Central memory CD8-positive, alpha-beta T cell (primary cell): Measurements from ENCODE around the gene RSRP1.
"Not testable (repeated sequence)": the region's sequence is repeated elsewhere in the genome, so short reads cannot be mapped to it uniquely, and the experiment has no call there.

ENCODE experiments used
- ATAC-seq: fragments of 150-1000 bp; cut with Tn5 transposase; replicated peaks from 2 replicates; pipeline ENCODE4 v1.10.0; 2022; ENCODE audit warnings: mild to moderate bottlenecking, moderate FRiP score, moderate number of reproducible peaks; ENCODE audit not compliant: poor library complexity, severe bottlenecking; ENCODE audit errors: extremely low read depth
- DNase-seq, 2 donors: peaks; one replicate each; pipeline ENCODE4 v3.0.0; 2021; ENCODE audit warnings: low spot score in 2 of 2
- H3K27ac Mint-ChIP-seq: one replicate; pipeline ENCODE4 v1.8.0; 2022; ENCODE audit warnings: low read depth, mild to moderate bottlenecking, moderate library complexity, mixed read lengths
- H3K27me3 Mint-ChIP-seq: one replicate; pipeline ENCODE4 v1.8.0; 2022; ENCODE audit warnings: mixed read lengths
- H3K36me3 Mint-ChIP-seq: one replicate; pipeline ENCODE4 v1.8.0; 2022; ENCODE audit warnings: mild to moderate bottlenecking, moderate library complexity, mixed read lengths; ENCODE audit not compliant: insufficient read depth
- H3K4me1 Mint-ChIP-seq: one replicate; pipeline ENCODE4 v1.8.0; 2022; ENCODE audit warnings: mixed read lengths
- H3K4me3 Mint-ChIP-seq: one replicate; pipeline ENCODE4 v1.8.0; 2022; ENCODE audit warnings: mild to moderate bottlenecking, moderate library complexity, mixed read lengths
- H3K9me3 Mint-ChIP-seq: one replicate; pipeline ENCODE4 v1.8.0; 2022; ENCODE audit warnings: mixed read lengths

RSRP1 gene

GRCh38 chr1:25247024-25247828, at the start of gene RSRP1:
Gene RSRP1, minus strand, starts transcription at chr1:25247454. Its CDS starts 491 bp downstream, at chr1:25246963.
- peaks cover 59% of the 10 kb centered on the region for H3K36me3 Mint-ChIP-seq
- no peaks in the 10 kb centered on the region for H3K9me3 Mint-ChIP-seq
- no peaks in the 10 kb centered on the region for H3K27me3 Mint-ChIP-seq
- peak within 1 kb of the TSS; percentile 97 for H3K27ac Mint-ChIP-seq
- ATAC-seq (peak; percentile 81), DNase-seq (peak; percentile 99)
- peaks cover 39% of the 10 kb centered on the region for H3K4me1 Mint-ChIP-seq
- H3K4me3 Mint-ChIP-seq, result peak within 1 kb of the TSS; percentile 96

GRCh38 chr1:25296501-25296900, 49.2 kb upstream of the RSRP1 start:
- H3K27ac Mint-ChIP-seq, result peak overlapping the region; percentile 51
- not testable (repeated sequence) for H3K9me3 Mint-ChIP-seq, H3K36me3 Mint-ChIP-seq, H3K4me1 Mint-ChIP-seq, H3K4me3 Mint-ChIP-seq, H3K27me3 Mint-ChIP-seq
- DNase-seq, result peak in 1 of 2 donors; percentile 12
- peak; percentile 58 for ATAC-seq

GRCh38 chr1:25294889-25295826, 47.9 kb upstream of the RSRP1 start:
- H3K27me3 Mint-ChIP-seq, H3K27ac Mint-ChIP-seq, H3K4me1 Mint-ChIP-seq, DNase-seq, H3K9me3 Mint-ChIP-seq, H3K36me3 Mint-ChIP-seq, H3K4me3 Mint-ChIP-seq, ATAC-seq: not testable (repeated sequence)

- H3K36me3 Mint-ChIP-seq, DNase-seq, ATAC-seq: not testable (repeated sequence)
Observed at GRCh38 chr1:25293426-25293825, 46.2 kb upstream of the RSRP1 start.

GRCh38 chr1:25290043-25290442, 42.8 kb upstream of the RSRP1 start:
- not testable (repeated sequence) for H3K36me3 Mint-ChIP-seq, H3K27ac Mint-ChIP-seq
- peak; percentile 62 for ATAC-seq

More at GRCh38 chr1:25293426-25293825, 46.2 kb upstream of the RSRP1 start:
- not testable (repeated sequence) for H3K27me3 Mint-ChIP-seq, H3K27ac Mint-ChIP-seq, H3K4me3 Mint-ChIP-seq, H3K9me3 Mint-ChIP-seq, H3K4me1 Mint-ChIP-seq

GRCh38 chr1:25288573-25289101, 41.4 kb upstream of the RSRP1 start:
- ATAC-seq, H3K9me3 Mint-ChIP-seq, H3K4me3 Mint-ChIP-seq, H3K36me3 Mint-ChIP-seq, H3K4me1 Mint-ChIP-seq, H3K27ac Mint-ChIP-seq, DNase-seq, H3K27me3 Mint-ChIP-seq: not testable (repeated sequence)

More at GRCh38 chr1:25290043-25290442, 42.8 kb upstream of the RSRP1 start:
- H3K27me3 Mint-ChIP-seq, H3K4me1 Mint-ChIP-seq, DNase-seq, H3K9me3 Mint-ChIP-seq, H3K4me3 Mint-ChIP-seq: not testable (repeated sequence)

GRCh38 chr1:25287164-25287563, 39.9 kb upstream of the RSRP1 start:
- DNase-seq, H3K4me3 Mint-ChIP-seq, H3K4me1 Mint-ChIP-seq, H3K27me3 Mint-ChIP-seq, H3K36me3 Mint-ChIP-seq, H3K9me3 Mint-ChIP-seq, H3K27ac Mint-ChIP-seq, ATAC-seq: not testable (repeated sequence)

- H3K27ac Mint-ChIP-seq, H3K9me3 Mint-ChIP-seq, DNase-seq, H3K4me1 Mint-ChIP-seq, H3K27me3 Mint-ChIP-seq, ATAC-seq, H3K36me3 Mint-ChIP-seq, H3K4me3 Mint-ChIP-seq: not testable (repeated sequence)
Observed at GRCh38 chr1:25285862-25286261, 38.6 kb upstream of the RSRP1 start.

GRCh38 chr1:25279693-25280111, 32.4 kb upstream of the RSRP1 start:
- not testable (repeated sequence) for H3K27ac Mint-ChIP-seq, ATAC-seq, H3K27me3 Mint-ChIP-seq, H3K36me3 Mint-ChIP-seq, H3K9me3 Mint-ChIP-seq, H3K4me3 Mint-ChIP-seq, H3K4me1 Mint-ChIP-seq, DNase-seq

GRCh38 chr1:25278790-25279189, 31.5 kb upstream of the RSRP1 start:
- not testable (repeated sequence) for H3K4me1 Mint-ChIP-seq, H3K9me3 Mint-ChIP-seq, H3K36me3 Mint-ChIP-seq, H3K27ac Mint-ChIP-seq, DNase-seq, ATAC-seq, H3K4me3 Mint-ChIP-seq
- peaks cover 10% of the 10 kb centered on the region for H3K27me3 Mint-ChIP-seq

GRCh38 chr1:25278358-25278757, 31.1 kb upstream of the RSRP1 start:
- not testable (repeated sequence) for H3K36me3 Mint-ChIP-seq, H3K4me1 Mint-ChIP-seq, H3K27ac Mint-ChIP-seq, DNase-seq, ATAC-seq, H3K9me3 Mint-ChIP-seq, H3K4me3 Mint-ChIP-seq
- H3K27me3 Mint-ChIP-seq, result peaks cover 10% of the 10 kb centered on the region

GRCh38 chr1:25277295-25277694, 30.0 kb upstream of the RSRP1 start:
- peaks cover 10% of the 10 kb centered on the region for H3K27me3 Mint-ChIP-seq
- not testable (repeated sequence) for H3K27ac Mint-ChIP-seq, DNase-seq, H3K36me3 Mint-ChIP-seq, H3K9me3 Mint-ChIP-seq, H3K4me1 Mint-ChIP-seq, H3K4me3 Mint-ChIP-seq, ATAC-seq
